ENCODE measurements around the gene TAPT1.

TAPT1 gene

DNA sequence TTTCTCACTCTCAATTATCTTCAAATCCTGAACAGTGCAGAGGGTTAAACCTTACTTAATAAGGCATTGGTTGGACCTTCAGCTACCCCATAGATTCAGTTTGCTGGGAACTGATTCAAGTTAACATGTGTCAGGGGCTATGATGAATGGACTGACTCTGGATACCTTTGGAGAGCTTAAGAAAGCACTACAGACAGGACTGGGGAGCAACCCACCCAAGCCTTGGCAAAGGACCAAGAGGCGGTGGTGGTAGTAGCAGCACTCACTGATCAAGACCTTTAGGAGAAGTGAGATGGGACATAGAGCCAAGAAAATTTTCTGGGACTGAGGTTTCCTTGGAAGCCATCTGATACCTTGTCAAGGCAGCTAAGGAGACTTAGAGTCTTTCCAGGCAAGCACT is 43.0 kb upstream of the TAPT1 start:
- H3F3A ChIP-seq (ENCODE audit: low read depth): no peaks in the 10 kb centered on the region
- no peak overlapping the region for H2AFZ ChIP-seq (ENCODE audit: low read length)
- H3K79me2 ChIP-seq (ENCODE audit: insufficient read depth, low read length): no peaks in the 10 kb centered on the region
- H3K9me3 ChIP-seq (ENCODE audit: insufficient read depth, low read depth, low read length): no peaks in the 10 kb centered on the region
- H3K9ac ChIP-seq (ENCODE audit: low read depth, low read length, poor library complexity, severe bottlenecking): no peak overlapping the region
- no peaks in the 10 kb centered on the region for H3K36me3 ChIP-seq (ENCODE audit: insufficient read depth, low read length)
- no peaks in the 10 kb centered on the region for H3K27me3 ChIP-seq (ENCODE audit: insufficient read depth, low read length, poor library complexity, severe bottlenecking)
- TF ChIP-seq EZH2phosphoT487 (IDR thresholded peaks at IDR 0.05; ENCODE audit: borderline replicate concordance): no peak
- TF ChIP-seq, protein P1, sequence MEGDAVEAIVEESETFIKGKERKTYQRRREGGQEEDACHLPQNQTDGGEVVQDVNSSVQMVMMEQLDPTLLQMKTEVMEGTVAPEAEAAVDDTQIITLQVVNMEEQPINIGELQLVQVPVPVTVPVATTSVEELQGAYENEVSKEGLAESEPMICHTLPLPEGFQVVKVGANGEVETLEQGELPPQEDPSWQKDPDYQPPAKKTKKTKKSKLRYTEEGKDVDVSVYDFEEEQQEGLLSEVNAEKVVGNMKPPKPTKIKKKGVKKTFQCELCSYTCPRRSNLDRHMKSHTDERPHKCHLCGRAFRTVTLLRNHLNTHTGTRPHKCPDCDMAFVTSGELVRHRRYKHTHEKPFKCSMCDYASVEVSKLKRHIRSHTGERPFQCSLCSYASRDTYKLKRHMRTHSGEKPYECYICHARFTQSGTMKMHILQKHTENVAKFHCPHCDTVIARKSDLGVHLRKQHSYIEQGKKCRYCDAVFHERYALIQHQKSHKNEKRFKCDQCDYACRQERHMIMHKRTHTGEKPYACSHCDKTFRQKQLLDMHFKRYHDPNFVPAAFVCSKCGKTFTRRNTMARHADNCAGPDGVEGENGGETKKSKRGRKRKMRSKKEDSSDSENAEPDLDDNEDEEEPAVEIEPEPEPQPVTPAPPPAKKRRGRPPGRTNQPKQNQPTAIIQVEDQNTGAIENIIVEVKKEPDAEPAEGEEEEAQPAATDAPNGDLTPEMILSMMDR (conservative IDR thresholded peaks at IDR 0.05; ENCODE audit: low read length): no peak
- no peaks in the 10 kb centered on the region for H3K9me2 ChIP-seq (replicated peaks; ENCODE audit: low read depth, low read length)
- H4K20me1 ChIP-seq (ENCODE audit: insufficient read depth, low read length, poor library complexity, severe bottlenecking): no peaks in the 10 kb centered on the region
- H3K4me2 ChIP-seq (ENCODE audit: low read depth, low read length, poor library complexity, severe bottlenecking): no peak overlapping the region
- H3K4me3 ChIP-seq (ENCODE audit: low read length, poor library complexity, severe bottlenecking): no peak overlapping the region
- no peaks in the 10 kb centered on the region for H3K4me1 ChIP-seq (ENCODE audit: insufficient read depth, low read length, poor library complexity, severe bottlenecking)

DNA sequence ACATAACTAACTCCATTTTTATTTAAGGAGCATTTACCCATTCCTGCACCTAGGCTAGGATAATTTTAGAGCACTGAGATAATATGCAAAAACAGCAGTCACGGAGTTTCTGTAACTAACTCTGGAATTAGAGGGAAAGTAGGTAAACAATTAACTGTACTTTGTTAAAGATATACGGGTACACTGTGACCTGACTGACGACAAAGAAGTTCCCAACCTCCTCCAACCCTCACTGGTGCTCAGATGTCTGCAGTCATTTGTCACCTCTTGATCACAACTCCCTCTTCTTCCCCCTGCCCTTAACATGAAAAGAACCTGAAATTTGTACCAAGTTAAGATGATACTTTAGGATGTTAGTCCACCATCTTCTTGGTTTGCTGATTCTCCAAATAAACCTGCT is 42.0 kb upstream of the TAPT1 start:
- no peaks in the 10 kb centered on the region for H3K27me3 ChIP-seq (ENCODE audit: insufficient read depth, low read length, poor library complexity, severe bottlenecking)
- no peaks in the 10 kb centered on the region for H3F3A ChIP-seq (ENCODE audit: low read depth)
- no peak overlapping the region for H3K4me2 ChIP-seq (ENCODE audit: low read depth, low read length, poor library complexity, severe bottlenecking)
- no peaks in the 10 kb centered on the region for H4K20me1 ChIP-seq (ENCODE audit: insufficient read depth, low read length, poor library complexity, severe bottlenecking)
- H3K4me1 ChIP-seq (ENCODE audit: insufficient read depth, low read length, poor library complexity, severe bottlenecking): no peaks in the 10 kb centered on the region
- no peak overlapping the region for H3K9ac ChIP-seq (ENCODE audit: low read depth, low read length, poor library complexity, severe bottlenecking)
- no peak overlapping the region for H3K4me3 ChIP-seq (ENCODE audit: low read length, poor library complexity, severe bottlenecking)
- no peaks in the 10 kb centered on the region for H3K9me2 ChIP-seq (replicated peaks; ENCODE audit: low read depth, low read length)
- no peaks in the 10 kb centered on the region for H3K9me3 ChIP-seq (ENCODE audit: insufficient read depth, low read depth, low read length)
- H3K79me2 ChIP-seq (ENCODE audit: insufficient read depth, low read length): no peaks in the 10 kb centered on the region
- TF ChIP-seq, protein P1 (conservative IDR thresholded peaks at IDR 0.05; ENCODE audit: low read length): no peak
- TF ChIP-seq EZH2phosphoT487 (IDR thresholded peaks at IDR 0.05; ENCODE audit: borderline replicate concordance): no peak
- H3K36me3 ChIP-seq (ENCODE audit: insufficient read depth, low read length): no peaks in the 10 kb centered on the region
- no peak overlapping the region for H2AFZ ChIP-seq (ENCODE audit: low read length)

- TF ChIP-seq, protein P1 (conservative IDR thresholded peaks at IDR 0.05; ENCODE audit: low read length): no peak
- TF ChIP-seq EZH2phosphoT487 (IDR thresholded peaks at IDR 0.05; ENCODE audit: borderline replicate concordance): no peak
- no peaks in the 10 kb centered on the region for H3K9me2 ChIP-seq (replicated peaks; ENCODE audit: low read depth, low read length)
- H3K27me3 ChIP-seq (ENCODE audit: insufficient read depth, low read length, poor library complexity, severe bottlenecking): no peaks in the 10 kb centered on the region
These were observed 41.4 kb upstream of the TAPT1 start for GRCh38 chr4:16267639-16268038.

More at GRCh38 chr4:16267639-16268038, 41.4 kb upstream of the TAPT1 start:
- Histone ChIP-seq H3K9me3 (ENCODE audit: insufficient read depth, low read depth, low read length) (no peaks in the 10 kb centered on the region), H3K4me2 (ENCODE audit: low read depth, low read length, poor library complexity, severe bottlenecking) (no peak overlapping the region), H2AFZ (ENCODE audit: low read length) (no peak overlapping the region), H3F3A (ENCODE audit: low read depth) (no peaks in the 10 kb centered on the region), H3K9ac (ENCODE audit: low read depth, low read length, poor library complexity, severe bottlenecking) (no peak overlapping the region), H3K4me1 (ENCODE audit: insufficient read depth, low read length, poor library complexity, severe bottlenecking) (no peaks in the 10 kb centered on the region), H4K20me1 (ENCODE audit: insufficient read depth, low read length, poor library complexity, severe bottlenecking) (no peaks in the 10 kb centered on the region), H3K79me2 (ENCODE audit: insufficient read depth, low read length) (no peaks in the 10 kb centered on the region), H3K36me3 (ENCODE audit: insufficient read depth, low read length) (no peaks in the 10 kb centered on the region), H3K4me3 (ENCODE audit: low read length, poor library complexity, severe bottlenecking) (no peak overlapping the region)

Measured in Loucy (cell line).